Ovary (tissue), 3 donors: ENCODE data around the gene RXYLT1.

ENCODE experiments used
- CTCF ChIP-seq, 3 donors: fragments of 450-650 bp in 2 of 3; fragments of 200-600 bp in 1 of 3; IDR thresholded peaks; one replicate each; pipeline versions ENCODE4 v1.5.1 to v1.8.0; 2016 to 2022; ENCODE audit warnings: antibody characterized with exemption in 3 of 3, mild to moderate bottlenecking in 1 of 3
- POLR2A ChIP-seq: fragments of 450-650 bp; IDR thresholded peaks from one replicate; pipeline ENCODE4 v1.6.1; 2017; ENCODE audit warnings: antibody characterized with exemption, mild to moderate bottlenecking, moderate library complexity
- donor health status: DM: no; HTN: no; CAD: no.

- no peak for TF ChIP-seq CTCF (IDR thresholded peaks at IDR 0.05)
- no peak for TF ChIP-seq POLR2A
These were observed 28.9 kb downstream of the RXYLT1 start for GRCh38 chr12:63808631-63809030.
